H9 (cell line): ENCODE data around the gene FXN. TPM values are rescaled to one million over a fixed set of nuclear protein-coding genes. Genes with fewer than 3 reads are reported as not detected.

Source experiments
- DNase-seq: peaks from one replicate; pipeline ENCODE4 v3.0.0-alpha.2; 2017
- H2AFZ ChIP-seq: one replicate; pipeline ENCODE4 v1.6.1; 2013; ENCODE audit warnings: mild to moderate bottlenecking, low read length, control low read depth, moderate library complexity
- H2AK5ac ChIP-seq: 2 replicates; pipeline ENCODE4 v1.6.1; 2013; ENCODE audit warnings: low read length, control low read depth, mixed read lengths; ENCODE audit not compliant: insufficient read length
- H2BK120ac ChIP-seq: one replicate; pipeline ENCODE4 v1.6.1; 2013; ENCODE audit warnings: low read depth, mild to moderate bottlenecking, low read length, control low read depth, inconsistent platforms; ENCODE audit not compliant: poor library complexity, severe bottlenecking
- H2BK12ac ChIP-seq: 2 replicates; pipeline ENCODE4 v1.6.1; 2013; ENCODE audit warnings: low read length, control low read depth, mixed read lengths, low read depth; ENCODE audit not compliant: insufficient read length
- H2BK15ac ChIP-seq: 2 replicates; pipeline ENCODE4 v1.6.1; 2013; ENCODE audit warnings: low read depth, low read length, control low read depth
- H2BK20ac ChIP-seq: one replicate; pipeline ENCODE4 v1.6.1; 2013; ENCODE audit warnings: low read depth, mild to moderate bottlenecking, low read length, control low read depth, inconsistent platforms; ENCODE audit not compliant: poor library complexity, severe bottlenecking
- H2BK5ac ChIP-seq: 2 replicates; pipeline ENCODE4 v1.6.1; 2013; ENCODE audit warnings: low read length, control low read depth, mixed read lengths; ENCODE audit not compliant: insufficient read length
- H3K14ac ChIP-seq: 2 replicates; pipeline ENCODE4 v1.6.1; 2013; ENCODE audit warnings: low read length, control low read depth; ENCODE audit not compliant: insufficient read depth
- H3K18ac ChIP-seq: 2 replicates; pipeline ENCODE4 v1.6.1; 2013; ENCODE audit warnings: low read depth, mild to moderate bottlenecking, mixed read lengths, low read length, control low read depth; ENCODE audit not compliant: insufficient read length
- H3K23ac ChIP-seq: 2 replicates; pipeline ENCODE4 v1.6.1; 2013; ENCODE audit warnings: low read length, control low read depth, mixed read lengths, low read depth; ENCODE audit not compliant: insufficient read length
- H3K23me2 ChIP-seq: 2 replicates; pipeline ENCODE4 v1.6.1; 2013; ENCODE audit warnings: low read depth, mild to moderate bottlenecking, mixed read lengths, low read length, control low read depth; ENCODE audit not compliant: insufficient read length, poor library complexity, severe bottlenecking
- H3K27ac ChIP-seq: 2 replicates; pipeline ENCODE4 v1.5.1; 2013; ENCODE audit warnings: low read length, control low read depth, mixed read lengths, low read depth; ENCODE audit not compliant: insufficient read length
- H3K27me3 ChIP-seq: 2 replicates; pipeline ENCODE4 v1.6.1; 2013; ENCODE audit warnings: low read length, control low read depth, inconsistent platforms; ENCODE audit not compliant: insufficient read depth
- H3K4ac ChIP-seq: 2 replicates; pipeline ENCODE4 v1.6.1; 2013; ENCODE audit warnings: low read depth, mild to moderate bottlenecking, control low read depth, inconsistent platforms, low read length, moderate library complexity
- H3K4me1 ChIP-seq: 2 replicates; pipeline ENCODE4 v1.6.1; 2013; ENCODE audit warnings: low read length, control low read depth, inconsistent platforms; ENCODE audit not compliant: insufficient read depth
- H3K4me2 ChIP-seq: 2 replicates; pipeline ENCODE4 v1.6.1; 2013; ENCODE audit warnings: low read length, control low read depth, mixed read lengths; ENCODE audit not compliant: insufficient read length, insufficient read depth
- H3K56ac ChIP-seq: 2 replicates; pipeline ENCODE4 v1.6.1; 2013; ENCODE audit warnings: low read depth, mild to moderate bottlenecking, mixed read lengths, low read length, control low read depth; ENCODE audit not compliant: insufficient read length
- H3K79me1 ChIP-seq: 2 replicates; pipeline ENCODE4 v1.6.1; 2013; ENCODE audit warnings: low read depth, mild to moderate bottlenecking, moderate library complexity, low read length, control low read depth, inconsistent platforms; ENCODE audit not compliant: insufficient read depth, poor library complexity, severe bottlenecking
- H3K79me2 ChIP-seq: 2 replicates; pipeline ENCODE4 v1.6.1; 2013; ENCODE audit warnings: low read length, control low read depth, inconsistent platforms; ENCODE audit not compliant: insufficient read depth
- H3K9ac ChIP-seq: 2 replicates; pipeline ENCODE4 v1.6.1; 2013; ENCODE audit warnings: low read length, control low read depth, mixed read lengths; ENCODE audit not compliant: insufficient read length; ENCODE audit errors: extremely low read depth
- H3K9me3 ChIP-seq: one replicate; pipeline ENCODE4 v1.6.1; 2013; ENCODE audit warnings: low read depth, low read length, inconsistent platforms; ENCODE audit not compliant: control insufficient read depth
- H3T11ph ChIP-seq: one replicate; pipeline ENCODE4 v1.6.1; 2013; ENCODE audit warnings: mild to moderate bottlenecking, low read length, control low read depth, inconsistent platforms
- H4K20me1 ChIP-seq: one replicate; pipeline ENCODE4 v1.6.1; 2013; ENCODE audit not compliant: control insufficient read depth, insufficient read length, insufficient read depth
- H4K5ac ChIP-seq: 2 replicates; pipeline ENCODE4 v1.6.1; 2013; ENCODE audit warnings: low read depth, mild to moderate bottlenecking, mixed read lengths, low read length, control low read depth; ENCODE audit not compliant: insufficient read length
- H4K8ac ChIP-seq: replicated peaks from 2 replicates; pipeline ENCODE4 v1.6.1; 2013; ENCODE audit warnings: low read length, control low read depth, mixed read lengths, low read depth; ENCODE audit not compliant: insufficient read length
- H4K91ac ChIP-seq: 2 replicates; pipeline ENCODE4 v1.6.1; 2013; ENCODE audit warnings: low read depth, mild to moderate bottlenecking, moderate library complexity, mixed read lengths, low read length, control low read depth; ENCODE audit not compliant: insufficient read length
- H3K27ac Mint-ChIP-seq, 3 experiments: 2 replicates in 2 of 3; 3 replicates in 1 of 3; pipeline ENCODE4 v1.8.0; 2020 to 2021; ENCODE audit warnings: mixed read lengths in 3 of 3, mild to moderate bottlenecking in 1 of 3, moderate library complexity in 1 of 3
- H3K27me3 Mint-ChIP-seq: 2 replicates; pipeline ENCODE4 v1.8.0; 2021; ENCODE audit warnings: low read depth, mild to moderate bottlenecking, moderate library complexity, mixed read lengths
- H3K36me3 Mint-ChIP-seq, 3 experiments: 2 replicates in 2 of 3; 3 replicates in 1 of 3; pipeline ENCODE4 v1.8.0; 2020 to 2021; ENCODE audit warnings: low read depth in 3 of 3, mixed read lengths in 3 of 3; ENCODE audit not compliant: insufficient read depth in 1 of 3
- H3K4me1 Mint-ChIP-seq, 2 experiments: 2 replicates each; pipeline ENCODE4 v1.8.0; 2020; ENCODE audit warnings: mixed read lengths in 2 of 2
- H3K4me3 Mint-ChIP-seq, 2 experiments: 2 replicates in 1 of 2; 3 replicates in 1 of 2; pipeline ENCODE4 v1.8.0; 2020 to 2021; ENCODE audit warnings: mild to moderate bottlenecking in 2 of 2, mixed read lengths in 2 of 2, moderate library complexity in 1 of 2
- H3K9me3 Mint-ChIP-seq, 2 experiments: 2 replicates in 1 of 2; 3 replicates in 1 of 2; pipeline ENCODE4 v1.8.0; 2020; ENCODE audit warnings: mild to moderate bottlenecking in 2 of 2, mixed read lengths in 2 of 2, moderate library complexity in 1 of 2
- CTCF ChIP-seq: fragments of 200-600 bp; sonication (generic); conservative IDR thresholded peaks from 3 replicates; pipeline ENCODE4 v1.8.0; 2021; ENCODE audit warnings: antibody characterized with exemption, mild to moderate bottlenecking
- WGBS: extraction: QIAGEN DNeasy Blood & Tissue Kit; methylation state at CpG from one replicate; pipeline ENCODE4 v1.1.7; 2013; ENCODE audit warnings: missing lambda C conversion rate, low lambda C conversion rate, mixed read lengths; ENCODE audit not compliant: insufficient read length; ENCODE audit errors: extremely low coverage; 5-methylcytosine and 5-hydroxymethylcytosine counted together
- total RNA-seq: library from RNA; stranded (reverse); gene quantifications from 2 replicates; pipeline ENCODE4 v1.2.1, GENCODE V29; 2021

FXN gene
- total RNA-seq, 1 experiment from 2014 or later = 34.4 TPM

DNA sequence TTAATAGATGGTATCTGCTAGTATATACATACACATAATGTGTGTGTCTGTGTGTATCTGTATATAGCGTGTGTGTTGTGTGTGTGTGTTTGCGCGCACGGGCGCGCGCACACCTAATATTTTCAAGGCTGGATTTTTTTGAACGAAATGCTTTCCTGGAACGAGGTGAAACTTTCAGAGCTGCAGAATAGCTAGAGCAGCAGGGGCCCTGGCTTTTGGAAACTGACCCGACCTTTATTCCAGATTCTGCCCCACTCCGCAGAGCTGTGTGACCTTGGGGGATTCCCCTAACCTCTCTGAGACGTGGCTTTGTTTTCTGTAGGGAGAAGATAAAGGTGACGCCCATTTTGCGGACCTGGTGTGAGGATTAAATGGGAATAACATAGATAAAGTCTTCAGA is 757 bp downstream of the FXN start:
- H3K27ac Mint-ChIP-seq = peak overlapping the region; percentile 89 to 94 (median 93)
- H4K8ac ChIP-seq = no peak overlapping the region
- H3K4me3 Mint-ChIP-seq = peak overlapping the region; percentile 96
- H4K91ac ChIP-seq = no peak overlapping the region
- H3K18ac ChIP-seq = no peak overlapping the region
- no peak overlapping the region for H2BK5ac ChIP-seq
- no peak overlapping the region for H3K23ac ChIP-seq
- no peak overlapping the region for H2AK5ac ChIP-seq
- no peaks in the 10 kb centered on the region for H3K79me1 ChIP-seq
- H4K20me1 ChIP-seq = no peaks in the 10 kb centered on the region
- no CpG with 5 or more reads among the region's 14 CpGs for WGBS
- H3K56ac ChIP-seq = no peak overlapping the region
- DNase-seq = no peak
- H2BK12ac ChIP-seq = no peak overlapping the region
- H3K23me2 ChIP-seq = peaks cover 5% of the 10 kb centered on the region
- H3K14ac ChIP-seq = peak overlapping the region; percentile 6; the same call in 1 of the 2 replicates
- no peak overlapping the region for H2BK15ac ChIP-seq
- peaks cover 2 to 8% (median 5%) of the 10 kb centered on the region in 3 experiments; a peak in 3 of 7 replicates for H3K36me3 Mint-ChIP-seq
- no peak overlapping the region for H3T11ph ChIP-seq
- H3K9me3 Mint-ChIP-seq = no peaks in the 10 kb centered on the region; a peak in 1 of 5 replicates
- H3K4me1 ChIP-seq = no peaks in the 10 kb centered on the region
- no peaks in the 10 kb centered on the region for H3K27me3 ChIP-seq
- H2BK20ac ChIP-seq = no peak overlapping the region
- peaks cover 16% of the 10 kb centered on the region for H3K79me2 ChIP-seq
- no peaks in the 10 kb centered on the region for H3K9me3 ChIP-seq
- TF ChIP-seq CTCF = no peak
- H3K4ac ChIP-seq = no peak overlapping the region
- no peaks in the 10 kb centered on the region for H3K27me3 Mint-ChIP-seq
- H3K9ac ChIP-seq = peak overlapping the region; percentile 41
- H3K27ac ChIP-seq = no peak overlapping the region
- no peak overlapping the region for H4K5ac ChIP-seq
- H2AFZ ChIP-seq = no peak overlapping the region
- peaks cover 14 to 23% of the 10 kb centered on the region in 2 experiments for H3K4me1 Mint-ChIP-seq
- H3K4me2 ChIP-seq = peak overlapping the region; percentile 76
- no peak overlapping the region for H2BK120ac ChIP-seq
